GOT3 (cell line): Measurements from ENCODE around the gene ZNF117.
"Not testable (repeated sequence)": the region's sequence is repeated elsewhere in the genome, so short reads cannot be mapped to it uniquely, and the experiment has no call there.

Source experiments
- DNase-seq: peaks from one replicate; lab custom pipeline; 2025; ENCODE audit warnings: mixed read lengths; lab: John Stamatoyannopoulos, UW

The ZNF117 gene

GRCh38 chr7:64997164-64997908 is 6.5 kb upstream of the ZNF117 start:
- DNase-seq, result no peak

GRCh38 chr7:64996305-64996704 is 5.5 kb upstream of the ZNF117 start:
- no peak for DNase-seq

GRCh38 chr7:64993901-64994300 is 3.1 kb upstream of the ZNF117 start:
- DNase-seq, result no peak

GRCh38 chr7:64992971-64993370 is 2.1 kb upstream of the ZNF117 start:
- no peak for DNase-seq

- DNase-seq, result no peak
These were observed 620 bp downstream of the ZNF117 start for GRCh38 chr7:64990216-64990615.

- DNase-seq, result no peak
These were observed 12.2 kb downstream of the ZNF117 start for GRCh38 chr7:64978497-64979203.

- no peak for DNase-seq
These were observed 25.2 kb downstream of the ZNF117 start for GRCh38 chr7:64965594-64965993.

GRCh38 chr7:64959072-64959747 is 31.6 kb downstream of the ZNF117 start:
- no peak for DNase-seq

- no peak for DNase-seq
These were observed 39.5 kb downstream of the ZNF117 start for GRCh38 chr7:64951250-64951848.

- not testable (repeated sequence) for DNase-seq
These were observed 40.2 kb downstream of the ZNF117 start for GRCh38 chr7:64950673-64951072.

GRCh38 chr7:64948774-64949173 is 42.1 kb downstream of the ZNF117 start:
- DNase-seq, result not testable (repeated sequence)

GRCh38 chr7:64947252-64948000 is 43.4 kb downstream of the ZNF117 start:
- DNase-seq, result no peak

- DNase-seq, result no peak
These were observed 44.1 kb downstream of the ZNF117 start for GRCh38 chr7:64946772-64947171.

- no peak for DNase-seq
These were observed 45.2 kb downstream of the ZNF117 start for GRCh38 chr7:64945503-64946175.

GRCh38 chr7:64944667-64945502 is 46.0 kb downstream of the ZNF117 start:
- DNase-seq, result not testable (repeated sequence)

GRCh38 chr7:64940021-64940420 is 50.8 kb downstream of the ZNF117 start:
- DNase-seq, result not testable (repeated sequence)

GRCh38 chr7:64938540-64938939 is 52.3 kb downstream of the ZNF117 start:
- DNase-seq, result no peak

GRCh38 chr7:64934478-64934877 is 56.4 kb downstream of the ZNF117 start:
- no peak for DNase-seq

GRCh38 chr7:64928252-64929187 is 62.3 kb downstream of the ZNF117 start:
- not testable (repeated sequence) for DNase-seq
